Measurements from ENCODE around the gene CAPN10.

The CAPN10 gene

DNA sequence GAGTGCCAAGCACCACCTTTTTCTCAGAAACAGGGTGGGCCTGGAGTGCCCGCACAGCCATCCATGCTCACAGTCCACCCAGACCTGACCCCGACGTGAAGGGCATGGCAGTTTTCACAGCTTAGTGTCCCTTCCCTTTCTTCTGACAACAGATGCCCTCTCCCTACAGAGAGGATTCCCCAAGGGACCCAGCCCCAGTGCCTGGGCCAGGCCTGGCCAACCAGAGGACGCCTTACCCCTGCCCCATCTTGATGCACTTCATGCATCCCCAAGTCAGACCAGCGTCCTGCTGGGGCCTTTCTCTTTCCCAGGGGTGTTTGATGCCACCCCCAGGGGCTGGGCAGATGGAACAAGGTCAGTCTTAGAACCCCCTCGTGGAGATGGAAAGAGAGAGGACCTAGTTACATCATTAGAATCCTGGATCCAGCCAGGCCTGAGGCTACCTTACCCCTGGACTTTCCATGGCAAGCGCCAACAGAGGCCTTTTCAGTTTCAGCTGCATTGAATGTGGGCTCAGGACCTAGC is 32.5 kb upstream of the CAPN10 start:
- DNase-seq, result no peak
- intact Hi-C loops (cut with DNase I; ENCODE audit: low total_unique reads), result loop anchor here (10.0 kb wide), 1 partner anchor 99 kb away; no protein-coding TSS in a partner anchor
- H3K36me3 ChIP-seq, result peaks cover 7 to 23% (median 10%) of the 10 kb centered on the region in 3 donors

DNA sequence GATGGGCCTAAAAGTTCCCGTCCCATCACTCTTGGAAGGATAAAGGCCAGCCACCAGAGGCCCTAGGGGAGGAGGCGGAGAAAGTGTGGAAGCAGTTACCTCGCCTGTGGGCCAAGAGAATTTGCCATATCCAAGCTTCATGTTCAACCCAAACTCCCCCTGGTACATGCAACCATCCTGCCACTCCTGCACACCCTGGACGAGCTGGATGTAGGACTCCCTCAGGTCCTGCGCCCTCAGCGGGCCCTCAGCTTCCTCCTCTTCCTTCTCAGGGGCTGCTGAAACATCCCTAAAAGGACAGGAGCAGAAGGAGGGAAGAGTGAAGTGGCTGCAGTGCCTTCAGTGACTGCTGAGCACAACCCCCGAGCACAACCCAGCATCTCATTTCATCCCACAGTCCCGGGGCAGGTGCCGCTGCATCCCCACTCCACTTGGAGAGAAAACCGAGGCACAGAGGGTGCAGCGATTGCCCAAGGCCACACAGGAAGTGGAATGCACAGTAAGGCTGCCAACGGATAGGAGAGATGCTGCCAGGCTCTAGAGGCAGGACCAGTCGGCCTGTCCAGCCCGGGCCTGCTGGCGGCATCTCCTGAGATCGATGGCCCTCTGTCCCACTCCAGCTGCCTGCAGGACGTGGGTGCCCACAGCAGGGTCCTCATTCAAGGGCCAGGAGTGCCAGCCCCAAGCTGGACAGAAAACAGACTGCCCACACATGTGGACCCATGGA is 31.6 kb upstream of the CAPN10 start:
- Histone ChIP-seq H3K4me3 (no peak overlapping the region), H3K27ac (no peak overlapping the region), H3K9me3 (no peaks in the 10 kb centered on the region), H3K36me3 (peaks cover 7 to 23% (median 10%) of the 10 kb centered on the region in 3 donors), H3K4me1 (peaks cover 0 to 34% (median 25%) of the 10 kb centered on the region in 4 donors), H3K27me3 (peaks cover 0 to 8% of the 10 kb centered on the region in 2 donors)
- DNase-seq, result no peak
- intact Hi-C loops (cut with DNase I; ENCODE audit: low total_unique reads), result loop anchor here (10.0 kb wide), 1 partner anchor 100 kb away; no protein-coding TSS in a partner anchor
- TF ChIP-seq CTCF (IDR thresholded peaks at IDR 0.05), result no peak

More for the DNA sequence above, 32.5 kb upstream of the CAPN10 start:
- Histone ChIP-seq H3K4me3 (no peak overlapping the region), H3K4me1 (peaks cover 0 to 25% (median 20%) of the 10 kb centered on the region in 4 donors), H3K9me3 (no peaks in the 10 kb centered on the region), H3K27me3 (peaks cover 0 to 8% of the 10 kb centered on the region in 2 donors), H3K27ac (no peak overlapping the region)
- no peak for TF ChIP-seq CTCF (IDR thresholded peaks at IDR 0.05)

DNA sequence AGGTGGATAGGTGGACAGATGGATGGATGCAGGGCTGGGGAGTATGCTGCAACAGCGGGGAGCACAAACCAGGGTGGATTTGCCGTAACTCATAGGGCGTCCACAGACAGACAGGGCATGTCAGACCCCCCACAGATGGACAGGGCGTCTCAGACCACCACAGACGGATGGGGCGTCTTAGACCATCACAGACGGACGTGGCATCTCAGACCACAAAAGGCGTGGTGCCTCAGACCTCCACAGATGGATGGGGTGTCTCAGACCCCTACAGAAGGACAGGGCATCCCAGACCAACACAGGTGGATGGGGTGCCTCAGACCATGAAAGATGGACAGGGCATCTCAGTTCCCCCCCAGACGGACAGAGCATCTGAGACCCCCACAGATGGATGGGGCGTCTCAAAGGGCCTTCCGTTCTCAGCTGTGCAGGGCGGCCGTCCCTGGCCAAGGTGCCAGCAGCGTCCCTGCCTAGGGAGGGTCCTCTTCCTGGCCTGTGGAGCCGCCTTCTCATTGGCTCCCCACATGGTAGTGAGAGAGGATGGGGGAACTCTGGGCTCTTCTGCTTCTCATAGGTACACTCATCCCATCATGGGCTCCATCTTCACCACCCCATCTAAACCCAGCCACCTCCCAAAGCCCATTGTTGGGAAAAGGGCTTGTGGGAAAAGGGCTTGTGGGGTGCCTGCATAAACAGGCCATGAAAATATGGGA is 30.8 kb upstream of the CAPN10 start:
- no peak for DNase-seq
- no peak for TF ChIP-seq CTCF (IDR thresholded peaks at IDR 0.05)
- intact Hi-C loops (cut with DNase I; ENCODE audit: low total_unique reads), result loop anchor here (10.0 kb wide), 1 partner anchor 101 kb away; no protein-coding TSS in a partner anchor

DNA sequence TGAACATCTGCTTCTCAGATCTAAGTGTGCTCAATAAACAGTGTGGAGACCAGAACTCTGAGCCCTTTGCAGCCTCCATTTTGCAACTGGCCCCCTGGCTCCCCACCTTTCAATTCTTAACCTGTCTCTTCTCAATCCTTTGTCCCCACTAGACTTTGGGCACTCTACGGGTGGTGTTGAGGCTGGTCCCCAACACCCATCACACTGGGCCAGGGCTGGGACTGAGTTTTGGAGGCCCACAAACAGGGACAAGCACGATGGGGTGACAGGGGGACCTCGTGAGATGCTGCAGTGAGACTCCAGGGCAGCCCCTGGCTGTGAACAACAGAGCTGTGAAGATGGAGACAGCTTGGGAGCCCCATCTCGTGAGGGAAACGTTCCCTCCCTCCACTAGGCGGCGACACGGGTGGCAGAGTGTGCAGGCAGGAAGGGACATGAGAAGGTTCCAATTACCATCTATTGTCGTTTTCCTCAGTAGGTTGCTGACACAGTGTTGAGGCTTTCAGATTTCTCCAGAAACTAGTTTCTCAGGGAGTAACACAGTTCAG is 29.9 kb upstream of the CAPN10 start:
- DNase-seq, result no peak
- peaks cover 0 to 8% of the 10 kb centered on the region in 2 donors for H3K27me3 ChIP-seq
- no peaks in the 10 kb centered on the region for H3K9me3 ChIP-seq
- intact Hi-C loops (cut with DNase I; ENCODE audit: low total_unique reads), result loop anchor here (10.0 kb wide), 1 partner anchor 102 kb away; no protein-coding TSS in a partner anchor
- no peak overlapping the region for H3K4me3 ChIP-seq
- H3K27ac ChIP-seq, result no peak overlapping the region
- H3K4me1 ChIP-seq, result peaks cover 0 to 40% (median 29%) of the 10 kb centered on the region in 4 donors
- no peak for TF ChIP-seq CTCF (IDR thresholded peaks at IDR 0.05)
- H3K36me3 ChIP-seq, result peaks cover 3 to 12% (median 4%) of the 10 kb centered on the region in 3 donors

More for the DNA sequence above, 30.8 kb upstream of the CAPN10 start:
- no peaks in the 10 kb centered on the region for H3K9me3 ChIP-seq
- peaks cover 0 to 35% (median 25%) of the 10 kb centered on the region in 4 donors for H3K4me1 ChIP-seq
- no peak overlapping the region for H3K4me3 ChIP-seq
- H3K27me3 ChIP-seq, result peaks cover 0 to 8% of the 10 kb centered on the region in 2 donors
- H3K27ac ChIP-seq, result no peak overlapping the region
- peaks cover 7 to 21% (median 10%) of the 10 kb centered on the region in 3 donors for H3K36me3 ChIP-seq

DNA sequence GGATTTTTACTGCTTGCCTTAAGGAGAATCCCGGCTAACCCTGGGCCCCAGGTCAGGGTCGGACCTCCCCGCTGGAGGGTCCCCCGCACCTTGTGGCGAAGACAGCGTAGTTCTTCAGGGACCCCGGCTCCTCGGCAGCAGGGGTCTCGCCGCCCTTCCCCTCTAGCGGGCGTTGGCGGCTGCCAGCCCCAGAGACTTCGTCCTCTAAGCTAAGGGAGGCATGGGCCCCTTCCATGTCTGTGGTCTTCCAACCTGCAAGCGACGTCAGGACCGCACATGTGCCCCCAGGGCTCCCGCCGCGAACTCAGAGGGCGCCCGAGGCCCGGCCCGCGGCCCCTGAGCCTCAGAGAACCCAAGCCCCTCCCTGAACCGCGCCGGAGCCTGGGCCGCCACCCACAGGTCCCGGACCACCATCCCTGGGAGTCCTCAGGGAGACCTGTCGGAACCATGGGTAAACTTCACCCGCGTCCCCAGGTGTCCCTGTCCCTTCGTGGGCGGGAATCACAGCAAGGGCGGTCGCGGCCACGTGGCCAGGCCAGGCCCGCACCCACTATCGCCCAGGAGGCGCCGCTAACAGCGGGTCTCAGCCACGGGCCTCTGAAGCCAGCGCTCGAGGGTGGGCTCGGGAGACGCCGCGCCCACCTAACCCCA is 29.3 kb upstream of the CAPN10 start:
- H3K4me1 ChIP-seq, result peaks cover 0 to 46% (median 32%) of the 10 kb centered on the region in 4 donors
- no peak for DNase-seq
- no peak for TF ChIP-seq CTCF (IDR thresholded peaks at IDR 0.05)
- intact Hi-C loops (cut with DNase I; ENCODE audit: low total_unique reads), result loop anchor here (10.0 kb wide), 1 partner anchor 102 kb away; no protein-coding TSS in a partner anchor
- H3K27me3 ChIP-seq, result peaks cover 0 to 8% of the 10 kb centered on the region in 2 donors
- H3K27ac ChIP-seq, result no peak overlapping the region
- peaks cover 0 to 6% (median 0%) of the 10 kb centered on the region in 3 donors for H3K36me3 ChIP-seq
- H3K4me3 ChIP-seq, result peak overlapping the region; percentile 41 to 54
- no peaks in the 10 kb centered on the region for H3K9me3 ChIP-seq

All from tibial artery (tissue), 4 donors.